IgD-negative memory B cell (primary cell): ENCODE data around the gene ZNF444. TPM values are rescaled to one million over a fixed set of nuclear protein-coding genes. Genes with fewer than 3 reads are reported as not detected.
"Not testable (repeated sequence)": the region's sequence is repeated elsewhere in the genome, so short reads cannot be mapped to it uniquely, and the experiment has no call there.

Experiments
- H3K27ac Mint-ChIP-seq, 3 donors: one replicate each; pipeline ENCODE4 v1.8.0; 2020 to 2022; ENCODE audit warnings: mild to moderate bottlenecking in 3 of 3, mixed read lengths in 3 of 3, moderate library complexity in 1 of 3
- H3K27me3 Mint-ChIP-seq: one replicate; pipeline ENCODE4 v1.8.0; 2021; ENCODE audit warnings: mixed read lengths
- H3K36me3 Mint-ChIP-seq: one replicate; pipeline ENCODE4 v1.8.0; 2020; ENCODE audit warnings: mild to moderate bottlenecking, mixed read lengths
- H3K4me1 Mint-ChIP-seq, 3 donors: one replicate each; pipeline ENCODE4 v1.8.0; 2020 to 2022; ENCODE audit warnings: mixed read lengths in 3 of 3, mild to moderate bottlenecking in 1 of 3
- H3K4me3 Mint-ChIP-seq, 4 donors: one replicate each; pipeline ENCODE4 v1.8.0; 2020 to 2022; ENCODE audit warnings: mild to moderate bottlenecking in 4 of 4, mixed read lengths in 4 of 4, moderate library complexity in 3 of 4
- H3K9me3 Mint-ChIP-seq, 3 donors: one replicate each; pipeline ENCODE4 v1.8.0; 2020 to 2021; ENCODE audit warnings: mixed read lengths in 3 of 3, mild to moderate bottlenecking in 1 of 3
- polyA plus RNA-seq: library from polyadenylated mRNA; unstranded; fragments of 300-500 nt; fragmentation: Illumina TruSeq; gene quantifications from one replicate; pipeline ENCODE4 v1.2.3, GENCODE V29; 2021

The ZNF444 gene
- 19.5 TPM for polyA plus RNA-seq

DNA sequence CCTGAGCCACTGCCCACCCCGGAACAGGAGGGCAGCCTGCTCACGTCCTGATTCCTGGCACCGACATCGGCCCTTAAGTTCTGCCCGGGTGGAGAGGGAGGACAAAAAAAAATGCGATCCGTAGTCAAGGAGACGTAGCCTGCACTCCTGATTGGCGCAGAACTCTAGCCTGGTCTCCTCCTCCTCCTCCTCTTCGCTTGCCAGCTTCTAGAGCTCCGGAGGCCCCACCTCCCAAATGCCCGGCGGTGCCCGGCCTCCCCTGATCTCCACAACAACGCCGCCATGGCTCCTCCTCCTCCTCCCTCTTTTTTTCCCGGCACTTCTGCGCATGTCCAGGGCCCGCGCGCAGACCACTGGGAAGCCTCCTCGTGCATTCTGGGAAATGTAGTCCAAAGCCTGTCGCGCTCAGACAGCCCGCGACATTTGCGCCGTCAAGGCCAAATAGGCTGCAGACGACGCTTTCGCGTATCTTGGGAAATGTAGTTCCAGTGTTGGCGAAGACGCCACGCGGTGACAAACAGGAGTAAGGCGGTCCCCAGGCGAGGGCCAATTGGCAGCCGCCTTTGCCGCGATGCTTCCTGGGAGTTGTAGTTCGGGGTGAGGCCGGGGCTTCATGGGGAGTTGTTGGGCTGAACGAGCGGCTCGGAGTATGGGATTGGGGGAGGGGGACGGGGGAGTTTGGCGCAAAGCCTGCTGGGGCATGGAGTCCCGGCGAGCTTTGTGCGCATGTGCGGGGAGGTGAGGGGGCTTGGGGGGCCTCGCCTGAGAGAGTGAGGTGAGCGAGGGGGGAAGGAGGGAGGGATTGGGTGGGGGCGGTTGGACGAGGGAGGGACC, at the start of gene ZNF444:
Gene ZNF444 (plus strand): TSS at position 705 of the 834 bp plus-strand sequence. CDS start 5,625 bp downstream, outside the sequence.
- peak within 1 kb of the TSS; percentile 91 to 98 (median 97) for H3K27ac Mint-ChIP-seq
- peaks cover 2% of the 10 kb centered on the region for H3K36me3 Mint-ChIP-seq
- H3K9me3 Mint-ChIP-seq: no peaks in the 10 kb centered on the region
- peak within 1 kb of the TSS; percentile 90 to 99 (median 96) for H3K4me3 Mint-ChIP-seq
- no peaks in the 10 kb centered on the region for H3K27me3 Mint-ChIP-seq
- peaks cover 15 to 17% (median 16%) of the 10 kb centered on the region in 3 donors for H3K4me1 Mint-ChIP-seq

GRCh38 chr19:56091751-56092546, 49.1 kb upstream of the ZNF444 start:
- peaks cover 7% of the 10 kb centered on the region for H3K36me3 Mint-ChIP-seq
- H3K4me1 Mint-ChIP-seq: peaks cover 0 to 4% (median 2%) of the 10 kb centered on the region in 3 donors
- no peaks in the 10 kb centered on the region for H3K9me3 Mint-ChIP-seq
- H3K27me3 Mint-ChIP-seq: no peaks in the 10 kb centered on the region
- H3K27ac Mint-ChIP-seq: no peak overlapping the region
- H3K4me3 Mint-ChIP-seq: no peak overlapping the region

- Mint-ChIP-seq H3K27me3 (no peaks in the 10 kb centered on the region), H3K9me3 (no peaks in the 10 kb centered on the region), H3K36me3 (peaks cover 7% of the 10 kb centered on the region), H3K4me1 (peaks cover 0 to 4% (median 2%) of the 10 kb centered on the region in 3 donors), H3K27ac (peak overlapping the region in 2 of 3 donors; percentile 37 to 53), H3K4me3 (no peak overlapping the region)
Observed at GRCh38 chr19:56092685-56093631, 48.1 kb upstream of the ZNF444 start.

DNA sequence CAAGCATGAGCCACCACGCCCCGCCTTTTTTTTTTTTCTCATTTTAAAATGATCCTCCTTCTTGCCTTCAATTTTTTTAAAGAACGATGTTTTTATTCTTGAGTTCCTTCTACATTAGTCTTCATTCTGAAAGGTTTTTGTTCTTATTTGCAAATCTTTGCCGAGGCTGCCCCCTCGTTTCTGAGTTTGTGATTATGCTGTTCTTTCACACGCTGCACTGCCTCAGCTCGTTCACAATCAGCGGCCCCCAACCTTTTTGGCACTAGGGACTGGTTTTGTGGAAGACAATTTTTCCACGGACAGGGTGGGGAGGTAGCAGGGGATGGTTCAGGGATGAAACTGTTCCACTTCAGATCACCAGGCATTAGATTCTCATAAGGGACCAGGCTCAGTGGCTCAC, 46.6 kb upstream of the ZNF444 start:
- Mint-ChIP-seq H3K4me1 (peaks cover 0 to 4% (median 2%) of the 10 kb centered on the region in 3 donors), H3K27ac (no peak overlapping the region), H3K4me3 (no peak overlapping the region), H3K9me3 (no peaks in the 10 kb centered on the region), H3K27me3 (no peaks in the 10 kb centered on the region), H3K36me3 (peaks cover 7% of the 10 kb centered on the region)

GRCh38 chr19:56096665-56097064, 44.4 kb upstream of the ZNF444 start:
- Mint-ChIP-seq H3K36me3 (peaks cover 7% of the 10 kb centered on the region), H3K4me1 (peaks cover 0 to 2% (median 0%) of the 10 kb centered on the region in 3 donors), H3K27ac (peak overlapping the region in 1 of 3 donors; percentile 31), H3K9me3 (no peaks in the 10 kb centered on the region), H3K27me3 (no peaks in the 10 kb centered on the region), H3K4me3 (no peak overlapping the region)

- no peaks in the 10 kb centered on the region for H3K9me3 Mint-ChIP-seq
- H3K4me3 Mint-ChIP-seq: no peak overlapping the region
- peaks cover 0 to 2% (median 0%) of the 10 kb centered on the region in 3 donors for H3K4me1 Mint-ChIP-seq
- H3K27me3 Mint-ChIP-seq: no peaks in the 10 kb centered on the region
- peaks cover 7% of the 10 kb centered on the region for H3K36me3 Mint-ChIP-seq
- H3K27ac Mint-ChIP-seq: no peak overlapping the region
Observed at GRCh38 chr19:56097306-56097705, 43.8 kb upstream of the ZNF444 start.

- no peak overlapping the region for H3K4me3 Mint-ChIP-seq
- no peaks in the 10 kb centered on the region for H3K27me3 Mint-ChIP-seq
- no peak overlapping the region for H3K27ac Mint-ChIP-seq
- H3K9me3 Mint-ChIP-seq: no peaks in the 10 kb centered on the region
- H3K36me3 Mint-ChIP-seq: peaks cover 4% of the 10 kb centered on the region
- peaks cover 0 to 3% (median 0%) of the 10 kb centered on the region in 3 donors for H3K4me1 Mint-ChIP-seq
Observed at GRCh38 chr19:56097776-56098175, 43.3 kb upstream of the ZNF444 start.

- H3K9me3 Mint-ChIP-seq, H3K4me1 Mint-ChIP-seq, H3K4me3 Mint-ChIP-seq, H3K36me3 Mint-ChIP-seq, H3K27me3 Mint-ChIP-seq, H3K27ac Mint-ChIP-seq: not testable (repeated sequence)
Observed at GRCh38 chr19:56098237-56098636, 42.9 kb upstream of the ZNF444 start.

DNA sequence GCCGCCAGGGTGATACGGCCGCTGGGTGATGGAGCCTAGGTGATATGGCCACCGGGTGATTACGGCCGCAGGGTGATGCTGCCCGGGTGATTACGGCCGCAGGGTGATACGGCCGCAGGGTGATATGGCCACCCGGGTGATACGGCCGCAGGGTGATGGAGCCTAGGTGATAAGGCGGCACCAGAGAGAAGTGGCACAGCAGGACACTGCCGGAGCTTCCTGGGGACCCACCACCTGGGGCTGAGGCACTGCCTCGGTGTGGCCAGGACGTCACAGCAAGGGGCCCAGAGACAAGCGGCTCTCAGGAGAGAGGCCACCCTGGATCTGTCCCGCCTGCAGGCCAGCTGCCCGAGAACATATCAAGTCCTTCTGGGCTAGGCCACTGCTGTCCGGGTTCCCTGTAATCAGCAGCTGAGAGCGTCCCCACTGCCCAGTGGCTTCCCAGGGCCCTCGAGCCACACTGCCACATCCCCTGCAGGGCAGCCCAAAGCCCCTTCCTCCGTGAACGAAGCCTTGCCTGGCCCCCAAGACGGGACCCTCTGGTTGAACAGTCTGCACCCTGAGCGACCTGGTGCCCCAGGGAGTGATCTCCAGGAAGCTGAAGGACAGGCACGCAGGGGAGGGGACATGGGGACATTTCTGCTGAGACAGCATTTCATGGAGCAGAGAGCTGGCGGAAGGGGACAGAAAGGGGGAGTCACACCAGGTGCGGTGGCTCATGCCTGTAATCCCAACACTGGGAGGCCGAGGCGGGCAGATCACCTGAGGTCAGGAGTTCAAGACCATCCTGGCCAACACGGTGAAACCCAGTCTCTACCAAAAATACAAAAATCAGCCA, 42.1 kb upstream of the ZNF444 start:
- Mint-ChIP-seq H3K27ac (no peak overlapping the region), H3K27me3 (no peaks in the 10 kb centered on the region), H3K36me3 (no peaks in the 10 kb centered on the region), H3K4me1 (peaks cover 0 to 2% (median 0%) of the 10 kb centered on the region in 3 donors), H3K9me3 (no peaks in the 10 kb centered on the region), H3K4me3 (no peak overlapping the region)

- H3K4me1 Mint-ChIP-seq: peaks cover 0 to 3% (median 2%) of the 10 kb centered on the region in 3 donors
- no peak overlapping the region for H3K27ac Mint-ChIP-seq
- no peaks in the 10 kb centered on the region for H3K9me3 Mint-ChIP-seq
Observed at GRCh38 chr19:56099638-56100539, 41.2 kb upstream of the ZNF444 start.

DNA sequence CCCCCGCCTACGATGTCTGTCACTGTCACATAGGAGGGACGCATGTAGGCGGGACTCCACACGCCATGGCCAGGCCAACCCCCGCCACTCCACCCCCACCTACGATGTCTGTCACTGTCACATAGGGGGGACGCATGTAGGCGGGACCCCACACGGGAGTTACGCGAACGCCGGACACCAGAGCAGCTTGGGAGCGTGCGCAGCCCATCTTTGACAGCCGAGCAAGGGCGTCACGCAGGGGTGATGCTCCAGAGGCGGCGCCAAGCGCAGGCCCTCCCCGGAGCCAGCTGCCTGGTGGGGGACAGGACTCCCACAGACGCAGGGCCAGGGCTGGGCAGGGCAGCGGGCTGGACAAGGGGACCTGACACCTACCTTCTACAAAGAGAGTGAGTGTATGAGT, 40.0 kb upstream of the ZNF444 start:
- H3K27ac Mint-ChIP-seq: no peak overlapping the region
- no peaks in the 10 kb centered on the region for H3K9me3 Mint-ChIP-seq
- H3K4me3 Mint-ChIP-seq: no peak overlapping the region
- no peaks in the 10 kb centered on the region for H3K36me3 Mint-ChIP-seq
- peaks cover 4 to 11% (median 6%) of the 10 kb centered on the region in 3 donors for H3K4me1 Mint-ChIP-seq
- no peaks in the 10 kb centered on the region for H3K27me3 Mint-ChIP-seq

More at GRCh38 chr19:56099638-56100539, 41.2 kb upstream of the ZNF444 start:
- Mint-ChIP-seq H3K27me3 (no peaks in the 10 kb centered on the region), H3K36me3 (no peaks in the 10 kb centered on the region), H3K4me3 (no peak overlapping the region)

- Mint-ChIP-seq H3K36me3 (no peaks in the 10 kb centered on the region), H3K4me1 (peaks cover 6 to 15% (median 8%) of the 10 kb centered on the region in 3 donors), H3K4me3 (peak overlapping the region in 1 of 4 donors; percentile 50), H3K9me3 (no peaks in the 10 kb centered on the region), H3K27me3 (no peaks in the 10 kb centered on the region), H3K27ac (peak overlapping the region in 1 of 3 donors; percentile 46)
Observed at GRCh38 chr19:56101746-56102535, 39.1 kb upstream of the ZNF444 start.
